ENCODE results near the gene AKR1C4.

DNA sequence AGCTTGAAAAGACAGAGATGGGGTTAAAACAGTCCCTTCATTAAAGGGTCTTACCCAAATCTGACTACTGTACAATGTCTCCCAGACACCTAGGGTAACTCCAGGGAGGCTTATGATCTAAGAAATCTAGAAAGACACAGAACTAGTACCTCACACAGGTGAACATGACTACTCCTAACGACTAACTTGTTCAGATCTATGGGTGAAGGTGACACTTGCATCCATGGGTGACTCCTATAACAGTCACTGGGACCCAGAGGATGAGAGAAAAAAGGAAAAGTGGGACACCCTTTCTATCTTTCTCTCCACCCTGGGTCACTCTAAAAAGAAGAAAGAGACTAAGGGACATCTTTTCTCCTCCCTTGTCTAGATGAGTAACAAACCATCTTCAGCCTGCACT is 30.9 kb upstream of the AKR1C4 start:
- TF ChIP-seq, protein P1, sequence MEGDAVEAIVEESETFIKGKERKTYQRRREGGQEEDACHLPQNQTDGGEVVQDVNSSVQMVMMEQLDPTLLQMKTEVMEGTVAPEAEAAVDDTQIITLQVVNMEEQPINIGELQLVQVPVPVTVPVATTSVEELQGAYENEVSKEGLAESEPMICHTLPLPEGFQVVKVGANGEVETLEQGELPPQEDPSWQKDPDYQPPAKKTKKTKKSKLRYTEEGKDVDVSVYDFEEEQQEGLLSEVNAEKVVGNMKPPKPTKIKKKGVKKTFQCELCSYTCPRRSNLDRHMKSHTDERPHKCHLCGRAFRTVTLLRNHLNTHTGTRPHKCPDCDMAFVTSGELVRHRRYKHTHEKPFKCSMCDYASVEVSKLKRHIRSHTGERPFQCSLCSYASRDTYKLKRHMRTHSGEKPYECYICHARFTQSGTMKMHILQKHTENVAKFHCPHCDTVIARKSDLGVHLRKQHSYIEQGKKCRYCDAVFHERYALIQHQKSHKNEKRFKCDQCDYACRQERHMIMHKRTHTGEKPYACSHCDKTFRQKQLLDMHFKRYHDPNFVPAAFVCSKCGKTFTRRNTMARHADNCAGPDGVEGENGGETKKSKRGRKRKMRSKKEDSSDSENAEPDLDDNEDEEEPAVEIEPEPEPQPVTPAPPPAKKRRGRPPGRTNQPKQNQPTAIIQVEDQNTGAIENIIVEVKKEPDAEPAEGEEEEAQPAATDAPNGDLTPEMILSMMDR (IDR thresholded peaks at IDR 0.05), result no peak
- TF ChIP-seq POLR2A (IDR thresholded peaks at IDR 0.05), result no peak

All from adrenal gland (tissue), 5 donors.